HuH-7 (cell line): Measurements from ENCODE around the gene TMEM271.
"Not testable (repeated sequence)": the region's sequence is repeated elsewhere in the genome, so short reads cannot be mapped to it uniquely, and the experiment has no call there.

ENCODE experiments used
- DNase-seq: peaks from one replicate; pipeline ENCODE4 v3.0.0; 2011; ENCODE audit warnings: low spot score

The TMEM271 gene

DNA sequence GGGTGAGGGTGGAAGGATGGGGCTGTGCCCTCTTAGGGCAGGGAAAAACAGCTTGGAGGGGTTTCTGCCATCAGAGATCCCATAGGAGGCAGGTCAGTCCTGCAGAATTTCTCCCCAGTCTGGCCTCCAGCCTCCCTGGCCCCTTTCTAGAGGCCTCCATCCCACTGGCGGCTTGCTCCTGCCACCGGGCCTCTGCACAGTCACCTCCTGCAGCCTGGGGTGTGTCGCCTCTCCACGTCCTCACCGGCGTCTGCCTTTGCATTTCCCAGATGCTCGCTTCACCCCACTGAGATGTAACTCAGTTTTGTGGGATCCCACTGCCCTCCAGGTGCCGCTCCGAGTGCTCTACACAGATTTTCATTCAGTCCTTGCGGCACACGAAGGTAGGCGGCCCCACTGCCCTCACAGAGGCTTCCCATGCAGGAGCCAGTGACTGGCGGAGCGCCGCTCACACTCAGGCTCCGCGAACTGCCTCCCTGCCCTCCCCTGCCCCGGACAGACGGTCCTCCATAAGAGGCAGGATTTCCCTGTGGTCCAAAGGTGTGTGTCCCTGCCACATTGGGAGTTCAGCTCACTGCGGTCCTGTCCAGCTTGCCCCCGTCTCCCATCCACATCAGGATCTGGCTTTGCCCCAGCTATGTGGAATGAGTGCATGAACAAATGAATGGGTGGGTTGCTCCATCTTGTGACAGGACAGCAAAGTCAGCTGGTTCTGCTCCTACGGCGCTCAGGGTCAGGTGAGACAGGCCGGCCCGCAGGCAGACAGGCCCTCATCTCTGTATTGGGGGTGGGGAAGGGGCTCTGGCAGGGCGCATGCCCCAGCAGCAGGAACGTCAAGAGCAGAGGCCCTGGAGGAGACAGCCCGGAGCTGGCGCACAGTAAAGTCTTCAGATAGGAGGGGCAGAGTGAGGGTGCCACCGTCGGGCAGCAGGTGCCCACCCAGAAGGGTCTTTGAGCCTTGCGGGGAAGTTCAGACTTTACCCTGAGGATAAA is 2.7 kb upstream of the TMEM271 start:
- no peak for DNase-seq

DNA sequence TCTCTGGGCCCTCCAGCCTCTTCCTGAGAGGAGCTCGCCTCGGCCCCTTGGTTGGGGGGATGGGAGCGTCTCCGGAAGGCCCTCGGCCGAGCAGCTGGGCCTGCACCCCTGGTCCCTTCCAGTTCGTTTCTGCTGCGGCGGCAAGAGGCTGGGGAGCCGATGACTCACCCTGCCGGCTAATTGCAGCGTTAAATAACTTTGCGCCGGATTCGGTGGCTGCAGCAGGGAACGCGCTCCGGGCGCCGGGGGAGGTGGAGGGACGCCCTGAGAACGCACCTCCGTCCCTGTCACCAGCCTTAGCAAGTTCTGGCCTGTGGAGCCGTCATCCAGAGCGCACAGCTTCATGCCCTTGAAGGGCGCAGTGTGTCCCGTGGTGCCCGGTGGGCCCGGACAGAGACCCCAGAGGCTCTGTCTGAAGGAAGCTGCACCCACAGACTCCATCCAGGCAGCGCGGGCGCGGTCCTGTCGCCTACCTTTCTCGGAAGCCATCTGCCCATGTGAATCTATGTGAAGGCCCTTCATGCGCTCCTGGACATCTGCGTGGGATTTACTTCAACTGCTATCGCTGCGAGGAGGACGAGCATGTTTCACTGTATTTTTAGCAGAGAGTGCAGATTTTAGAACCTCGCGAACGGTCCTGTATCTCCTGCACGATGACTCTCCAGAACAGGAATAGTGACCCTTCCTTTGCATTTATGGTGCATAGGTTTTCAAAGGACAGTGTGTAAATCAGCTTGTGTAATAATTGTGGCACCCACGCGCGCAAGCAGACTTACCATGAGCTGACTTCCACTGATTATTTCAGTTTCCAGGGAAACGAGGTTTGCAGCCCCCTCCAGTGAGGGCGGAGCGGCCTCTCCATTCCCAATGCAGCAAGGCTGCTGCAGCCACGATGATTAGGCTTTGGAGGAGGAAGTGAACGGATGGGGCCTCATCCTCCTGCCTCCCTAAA is 1.7 kb upstream of the TMEM271 start:
- no peak for DNase-seq

DNA sequence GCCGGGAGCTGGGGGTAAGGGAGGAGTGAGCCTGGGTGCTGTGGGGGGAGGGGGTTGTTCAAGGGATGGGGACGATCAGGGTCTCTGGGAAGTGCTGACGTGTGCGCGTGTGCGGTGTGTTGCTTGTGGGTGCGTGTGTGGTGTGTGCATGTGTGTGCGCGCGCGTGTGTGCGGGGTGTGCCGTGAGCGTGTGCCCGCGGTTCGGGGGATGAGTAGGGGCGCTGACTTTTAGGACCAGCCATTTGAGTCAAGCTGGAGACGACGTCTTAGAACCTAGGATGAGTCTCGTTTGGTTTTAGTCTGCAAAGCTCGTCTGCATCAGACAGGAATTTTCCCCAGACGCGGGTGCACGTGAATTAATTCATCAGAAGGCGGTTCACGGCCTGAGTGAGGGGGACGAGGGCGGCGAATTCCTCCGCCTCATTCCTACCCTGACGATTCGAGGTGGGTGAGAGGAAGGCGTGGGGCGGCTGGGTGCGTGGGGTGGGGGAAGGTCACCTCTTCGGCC is 950 bp upstream of the TMEM271 start:
- no peak for DNase-seq

DNA sequence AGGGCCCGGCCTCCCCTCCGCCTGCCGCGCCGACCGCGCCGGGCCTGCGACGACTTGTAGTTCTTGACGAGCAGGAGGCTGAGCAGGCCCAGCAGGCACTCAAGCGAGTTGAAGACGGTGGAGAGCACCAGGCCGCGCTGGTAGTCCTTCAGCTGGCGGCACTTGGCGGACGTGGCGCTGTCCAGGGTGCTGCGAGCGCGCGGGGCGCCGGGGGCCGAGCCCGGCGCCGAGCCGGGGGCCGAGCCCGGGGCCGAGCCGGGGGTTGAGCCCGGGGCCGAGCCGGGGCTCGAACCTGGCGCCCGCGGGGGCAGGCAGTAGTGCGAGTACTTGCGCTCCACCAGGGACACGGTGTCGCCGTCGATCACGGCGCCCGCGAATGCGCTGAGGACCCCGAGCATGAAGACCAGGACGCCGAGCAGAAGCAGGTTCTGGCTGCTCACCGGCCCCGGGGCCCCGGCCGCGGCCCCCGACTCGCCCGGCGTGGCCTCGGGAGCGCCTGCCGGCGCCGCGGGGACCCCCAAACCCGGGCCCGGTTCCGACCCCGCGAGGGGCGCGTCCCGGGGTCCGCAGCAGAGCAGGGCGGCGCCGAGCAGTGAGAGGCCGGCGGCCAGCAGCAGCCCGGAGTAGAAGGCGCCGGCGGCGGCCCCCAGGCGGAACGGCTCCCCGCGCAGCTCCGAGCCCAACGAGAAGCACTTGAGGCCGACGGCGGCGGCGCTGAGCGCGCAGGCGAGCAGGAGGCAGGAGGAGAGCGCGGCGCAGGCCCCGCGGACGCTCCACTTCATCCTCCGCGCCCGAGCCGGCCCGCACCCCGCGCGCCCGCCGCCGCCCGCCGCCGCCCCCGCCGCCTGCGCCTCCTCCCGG is 584 bp downstream of the TMEM271 start:
- no peak for DNase-seq

DNA sequence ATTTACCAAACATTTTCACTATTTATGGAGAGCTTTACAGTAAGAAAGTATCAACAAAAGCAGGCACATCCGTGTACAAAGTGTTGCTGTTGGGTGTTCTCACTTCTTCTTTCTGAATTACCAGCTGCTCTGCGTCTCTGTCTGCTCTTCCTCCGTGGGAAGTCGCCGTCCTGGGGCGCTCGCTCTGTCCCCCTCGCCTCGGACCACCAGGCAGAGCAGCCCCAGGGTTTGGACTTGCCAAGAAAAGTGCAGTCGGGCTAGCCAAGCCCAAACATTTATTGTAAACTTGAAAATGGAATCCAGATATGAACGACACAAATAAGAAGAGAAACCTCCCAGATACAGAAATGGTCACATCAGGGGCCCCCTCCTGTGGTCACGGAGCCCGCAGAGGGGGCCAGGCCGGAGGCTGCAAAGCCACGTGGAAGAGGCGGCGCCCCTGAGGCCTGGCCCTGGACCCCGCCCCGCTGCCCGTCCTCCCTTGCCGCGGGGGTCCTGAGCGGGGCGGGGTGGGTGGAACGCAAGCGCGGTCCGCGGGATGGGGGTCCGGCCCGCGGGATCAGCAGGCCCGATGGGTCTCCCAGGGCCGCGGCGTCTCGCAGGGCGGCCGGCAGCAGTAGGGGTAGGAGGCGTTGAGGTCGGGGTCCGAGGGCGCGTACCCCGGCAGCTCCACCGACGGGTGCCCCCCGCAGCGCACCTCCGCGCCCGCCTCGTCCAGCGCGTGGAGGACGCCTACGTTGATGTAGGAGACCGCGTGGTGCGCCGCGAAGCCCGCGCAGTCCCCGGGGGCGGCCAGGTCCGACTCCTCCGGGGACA is 1.5 kb downstream of the TMEM271 start:
- DNase-seq: no peak

DNA sequence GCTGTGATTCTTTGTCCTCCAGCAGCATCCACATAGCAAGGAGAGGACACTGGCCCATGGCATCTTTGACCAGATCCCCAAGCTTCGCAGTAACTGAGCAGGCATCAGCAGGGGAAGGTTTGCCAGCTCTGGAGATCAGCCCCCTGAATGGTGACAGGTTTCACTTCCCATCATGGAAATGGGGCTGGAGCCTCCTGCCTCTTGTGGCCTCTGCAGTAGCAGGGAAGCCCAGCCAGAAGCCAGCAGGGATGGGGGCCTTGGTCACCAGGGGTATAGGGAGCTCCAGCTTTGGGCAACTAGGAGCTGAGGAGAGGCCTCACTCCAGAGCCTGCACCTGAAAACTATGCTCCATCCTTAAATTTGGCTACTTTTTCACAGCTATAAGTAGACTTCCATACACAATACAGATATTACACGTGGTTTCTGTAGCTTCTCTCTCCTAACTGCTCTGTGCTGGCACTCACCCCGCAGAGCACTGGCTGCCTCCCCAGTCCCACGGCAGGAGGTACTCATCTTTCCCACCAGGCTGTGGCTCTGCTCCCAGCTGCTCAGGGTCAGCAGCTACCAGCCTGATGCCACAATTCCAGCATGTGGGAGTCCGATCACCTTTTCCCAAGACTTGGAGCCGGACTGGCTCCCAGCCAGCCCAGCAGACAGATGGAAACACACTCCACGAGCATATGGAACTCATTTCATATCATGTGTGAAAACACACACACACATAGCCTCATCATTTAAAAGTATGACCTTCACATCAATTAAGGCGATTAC is 2.8 kb downstream of the TMEM271 start:
- no peak for DNase-seq

GRCh38 chr4:572594-572993 is 3.5 kb downstream of the TMEM271 start:
- DNase-seq: no peak

- no peak for DNase-seq
These were observed 4.1 kb downstream of the TMEM271 start for GRCh38 chr4:571838-572572.

- no peak for DNase-seq
These were observed 5.3 kb downstream of the TMEM271 start for GRCh38 chr4:570754-571153.

GRCh38 chr4:569958-570667 is 6.0 kb downstream of the TMEM271 start:
- no peak for DNase-seq

DNA sequence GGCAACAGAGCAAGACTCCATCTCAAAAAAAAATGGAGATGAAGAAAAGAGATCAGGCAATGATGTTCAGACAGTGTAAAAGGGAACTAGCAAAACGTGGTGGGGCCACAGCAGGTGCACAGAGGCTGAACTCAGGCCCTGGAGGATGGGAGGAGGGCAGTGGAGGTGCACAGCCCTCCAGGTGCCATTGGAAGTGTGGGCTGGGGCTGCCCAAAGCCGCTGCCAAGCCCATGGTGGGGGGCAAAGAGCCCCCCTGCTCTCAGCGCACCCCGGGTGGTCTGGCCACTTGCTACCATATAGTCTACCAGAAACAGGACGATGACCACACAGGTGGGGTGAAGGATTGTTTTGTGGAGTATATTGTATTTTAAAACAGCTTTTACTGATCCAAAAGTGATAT is 7.1 kb downstream of the TMEM271 start:
- no peak for DNase-seq

DNA sequence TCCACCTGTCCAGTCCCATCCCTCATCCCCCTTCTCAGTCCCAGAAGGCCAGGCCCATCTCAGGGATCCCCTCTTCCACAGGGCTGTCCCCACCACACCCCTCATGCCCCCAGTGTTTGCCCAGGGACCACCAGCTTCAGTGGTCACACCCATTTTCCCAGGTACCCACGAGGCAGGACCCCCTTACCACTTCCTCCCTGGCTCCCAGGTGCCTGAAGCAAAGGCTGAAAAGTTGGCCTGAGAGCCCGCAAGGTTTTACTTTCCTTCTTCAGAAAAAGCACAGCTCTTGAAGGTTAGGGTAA is 7.8 kb downstream of the TMEM271 start:
- DNase-seq: no peak

DNA sequence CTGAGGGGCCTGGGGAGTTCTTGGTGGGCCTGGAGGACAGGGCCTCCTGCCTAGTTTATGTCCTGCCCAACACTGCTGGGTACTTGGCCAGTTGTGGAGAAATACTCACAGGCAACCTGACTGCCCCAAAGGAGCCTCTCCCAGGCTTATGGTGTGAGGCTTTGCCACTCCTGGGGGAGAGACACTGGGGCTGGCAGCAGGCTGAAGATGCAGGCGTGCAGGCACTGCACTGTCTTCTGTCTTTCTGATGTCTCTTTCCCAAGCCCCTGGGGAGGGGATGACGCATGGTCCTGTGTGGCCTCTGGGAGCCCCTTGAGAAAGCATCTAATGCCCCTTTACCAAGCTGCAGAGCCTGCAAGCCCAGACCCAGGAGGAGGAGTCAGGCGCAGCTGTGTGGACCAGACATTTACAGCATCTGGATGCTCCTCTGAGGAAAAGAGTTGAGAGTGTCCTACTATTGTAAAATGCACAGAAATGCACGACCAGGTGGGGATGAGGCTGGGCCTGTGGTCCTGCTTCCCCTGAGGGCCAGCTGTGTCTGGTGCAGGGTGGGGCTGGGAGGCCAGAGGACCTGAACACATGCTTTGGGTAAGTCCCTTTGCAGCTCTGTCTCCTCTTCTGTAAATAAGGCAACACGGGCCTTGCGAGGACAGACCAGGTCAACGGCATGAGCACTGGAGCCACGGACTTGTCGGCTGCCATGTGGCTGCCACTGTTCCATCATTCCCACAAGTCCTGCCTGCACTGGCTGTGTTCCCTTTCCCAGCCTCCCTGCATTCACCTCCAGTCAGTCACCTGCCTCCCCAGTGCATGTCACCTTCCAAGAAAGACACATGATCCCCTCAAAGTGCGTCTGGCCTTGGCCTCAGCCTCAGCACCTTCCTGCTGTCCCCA is 8.4 kb downstream of the TMEM271 start:
- no peak for DNase-seq

DNA sequence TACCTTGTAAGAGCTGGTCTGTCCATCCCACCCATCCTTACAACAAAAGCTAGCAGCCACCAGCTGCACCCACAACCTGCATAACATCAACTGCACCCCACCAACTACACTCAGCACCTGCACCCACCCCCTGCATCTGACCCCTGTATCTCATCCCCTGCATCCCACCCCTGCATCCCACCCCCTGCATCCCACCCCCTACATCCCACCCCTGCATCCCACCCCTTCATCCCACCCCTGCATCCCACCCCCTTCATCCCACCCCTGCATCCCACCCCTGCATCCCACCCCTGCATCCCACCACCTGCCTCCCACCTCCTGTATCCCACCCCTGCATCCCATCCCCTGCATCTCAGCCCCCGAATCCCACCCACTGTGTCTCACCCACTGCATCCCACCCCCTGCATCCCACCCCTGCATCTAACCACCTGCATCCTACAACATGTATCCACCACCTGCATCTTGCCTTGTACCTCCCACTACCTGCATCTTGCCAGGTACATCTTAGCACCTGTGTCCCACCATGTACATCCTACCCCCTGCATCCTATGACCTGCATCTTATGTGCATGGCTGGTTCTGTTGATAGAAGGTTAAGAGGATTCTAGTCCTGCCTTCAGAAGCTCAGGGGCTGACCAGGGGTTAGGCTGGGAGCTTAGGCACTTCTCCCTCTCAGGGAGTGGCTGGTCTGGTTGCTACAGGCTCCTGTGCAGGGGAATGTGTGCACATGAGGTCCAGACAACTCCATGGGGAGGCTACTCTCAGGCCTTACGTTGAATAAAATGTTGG is 9.4 kb downstream of the TMEM271 start:
- peak; percentile 60 for DNase-seq

DNA sequence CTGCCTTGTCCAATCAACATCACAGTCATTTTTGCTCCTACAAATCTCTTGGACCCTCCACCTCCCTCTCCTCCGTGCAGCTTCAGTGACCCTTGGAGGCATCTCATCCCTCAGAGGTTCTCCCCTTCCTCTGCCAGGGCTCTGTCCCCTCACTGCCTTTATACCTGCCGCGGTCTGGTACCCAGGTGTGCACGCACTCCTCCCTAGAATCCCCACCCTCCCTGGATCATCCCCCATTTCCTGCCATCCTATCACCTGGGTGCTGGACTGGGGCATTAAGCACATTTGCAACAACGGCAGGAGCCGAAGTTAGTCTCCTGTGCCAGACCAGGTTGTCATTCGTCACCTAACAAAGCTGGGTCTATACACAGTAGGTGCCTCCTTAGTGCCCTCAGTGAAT is 10.1 kb downstream of the TMEM271 start:
- no peak for DNase-seq

- DNase-seq: not testable (repeated sequence)
These were observed 10.5 kb downstream of the TMEM271 start for GRCh38 chr4:565614-566013.

DNA sequence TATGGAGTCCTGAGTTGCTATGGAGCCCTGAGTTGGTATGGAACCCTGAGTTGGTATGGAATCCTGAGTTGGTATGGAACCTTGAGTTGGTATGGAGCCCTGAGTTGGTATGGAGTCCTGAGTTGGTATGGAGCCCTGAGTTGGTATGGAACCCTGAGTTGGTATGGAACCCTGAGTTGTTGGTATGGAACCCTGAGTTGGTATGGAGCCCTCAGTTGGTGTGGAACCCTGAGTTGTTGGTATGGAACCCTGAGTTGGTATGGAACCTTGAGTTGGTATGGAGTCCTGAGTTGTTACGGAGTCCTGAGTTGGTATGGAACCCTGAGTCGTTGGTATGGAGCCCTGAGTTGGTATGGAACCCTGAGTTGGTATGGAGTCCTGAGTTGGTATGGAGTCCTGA is 13.6 kb downstream of the TMEM271 start:
- not testable (repeated sequence) for DNase-seq
